ENCODE data around the gene DPP6. TPM values are rescaled to one million over a fixed set of nuclear protein-coding genes. Genes with fewer than 3 reads are reported as not detected.

Gene DPP6
- total RNA-seq, 1 experiment from 2014 or later, result not detected

GRCh38 chr7:154364170-154364569 is 312.0 kb downstream of the DPP6 start:
- no peaks in the 10 kb centered on the region for H3K9me3 ChIP-seq
- Mint-ChIP-seq H3K9me3 (ENCODE audit: unreplicated experiment) (peaks cover 7% of the 10 kb centered on the region), H3K27ac (ENCODE audit: unreplicated experiment) (no peak overlapping the region), H3K27me3 (ENCODE audit: insufficient read depth, unreplicated experiment) (no peaks in the 10 kb centered on the region), H3K36me3 (ENCODE audit: insufficient read depth, unreplicated experiment) (no peaks in the 10 kb centered on the region), H3K4me1 (ENCODE audit: low read depth, unreplicated experiment) (no peaks in the 10 kb centered on the region), H3K4me3 (ENCODE audit: unreplicated experiment) (no peak overlapping the region)
- CTCF ChIA-PET, result no interaction called here
- POLR2A ChIA-PET, result no interaction called here
- H3K36me3 ChIP-seq (ENCODE audit: control insufficient read depth, insufficient read depth, low read length), result no peaks in the 10 kb centered on the region
- H3K27me3 ChIP-seq (replicated peaks; ENCODE audit: control insufficient read depth, insufficient read depth, low read length), result no peaks in the 10 kb centered on the region
- no peak overlapping the region for H3K4me3 ChIP-seq (ENCODE audit: low read depth, low read length)
- H3K4me1 ChIP-seq, result no peaks in the 10 kb centered on the region
- no TSS peak for BruUV-seq (replicated peaks)
- no peak for DNase-seq
- intact Hi-C loops (cut with micrococcal nuclease; ENCODE audit: unreplicated experiment), result no loop called here
- no peak for TF ChIP-seq CTCF (IDR thresholded peaks at IDR 0.05; ENCODE audit: insufficient read depth in 1 of 2, low read depth in 1 of 2, low read length in 1 of 2, severe bottlenecking in 1 of 2, unreplicated experiment in 1 of 2)

- Mint-ChIP-seq H3K9me3 (ENCODE audit: unreplicated experiment) (peaks cover 15% of the 10 kb centered on the region), H3K4me1 (ENCODE audit: low read depth, unreplicated experiment) (no peaks in the 10 kb centered on the region), H3K27me3 (ENCODE audit: insufficient read depth, unreplicated experiment) (no peaks in the 10 kb centered on the region), H3K36me3 (ENCODE audit: insufficient read depth, unreplicated experiment) (no peaks in the 10 kb centered on the region), H3K4me3 (ENCODE audit: unreplicated experiment) (no peak overlapping the region), H3K27ac (ENCODE audit: unreplicated experiment) (no peak overlapping the region)
- POLR2A ChIA-PET, result no interaction called here
- Histone ChIP-seq H3K27me3 (replicated peaks; ENCODE audit: control insufficient read depth, insufficient read depth, low read length) (no peaks in the 10 kb centered on the region), H3K9me3 (no peaks in the 10 kb centered on the region), H3K36me3 (ENCODE audit: control insufficient read depth, insufficient read depth, low read length) (no peaks in the 10 kb centered on the region), H3K4me3 (ENCODE audit: low read depth, low read length) (no peak overlapping the region), H3K4me1 (no peaks in the 10 kb centered on the region)
- no peak for TF ChIP-seq CTCF (IDR thresholded peaks at IDR 0.05; ENCODE audit: insufficient read depth in 1 of 2, low read depth in 1 of 2, low read length in 1 of 2, severe bottlenecking in 1 of 2, unreplicated experiment in 1 of 2)
- intact Hi-C loops (cut with micrococcal nuclease; ENCODE audit: unreplicated experiment), result no loop called here
- CTCF ChIA-PET, result no interaction called here
- no TSS peak for BruUV-seq (replicated peaks)
- no peak for DNase-seq
These were observed 319.2 kb downstream of the DPP6 start for GRCh38 chr7:154371424-154371823.

GRCh38 chr7:154372011-154372601 is 319.9 kb downstream of the DPP6 start:
- H3K9me3 ChIP-seq, result no peaks in the 10 kb centered on the region
- H3K4me1 Mint-ChIP-seq (ENCODE audit: low read depth, unreplicated experiment), result no peaks in the 10 kb centered on the region
- no peak overlapping the region for H3K27ac Mint-ChIP-seq (ENCODE audit: unreplicated experiment)
- intact Hi-C loops (cut with micrococcal nuclease; ENCODE audit: unreplicated experiment), result no loop called here
- H3K9me3 Mint-ChIP-seq (ENCODE audit: unreplicated experiment), result peaks cover 11% of the 10 kb centered on the region
- CTCF ChIA-PET, result no interaction called here
- no peak overlapping the region for H3K4me3 Mint-ChIP-seq (ENCODE audit: unreplicated experiment)
- BruUV-seq (replicated peaks), result no TSS peak
- no peak overlapping the region for H3K4me3 ChIP-seq (ENCODE audit: low read depth, low read length)
- no peak for TF ChIP-seq CTCF (IDR thresholded peaks at IDR 0.05; ENCODE audit: insufficient read depth in 1 of 2, low read depth in 1 of 2, low read length in 1 of 2, severe bottlenecking in 1 of 2, unreplicated experiment in 1 of 2)
- H3K36me3 ChIP-seq (ENCODE audit: control insufficient read depth, insufficient read depth, low read length), result no peaks in the 10 kb centered on the region
- H3K4me1 ChIP-seq, result no peaks in the 10 kb centered on the region
- POLR2A ChIA-PET, result no interaction called here
- H3K36me3 Mint-ChIP-seq (ENCODE audit: insufficient read depth, unreplicated experiment), result no peaks in the 10 kb centered on the region
- H3K27me3 Mint-ChIP-seq (ENCODE audit: insufficient read depth, unreplicated experiment), result no peaks in the 10 kb centered on the region
- H3K27me3 ChIP-seq (replicated peaks; ENCODE audit: control insufficient read depth, insufficient read depth, low read length), result no peaks in the 10 kb centered on the region
- DNase-seq, result no peak

Data from Caco-2 (cell line).